Endothelial cell of umbilical vein (primary cell): ENCODE data around the gene RNF135.

Experiments used
- EZH2 ChIP-seq: IDR thresholded peaks from 2 replicates; pipeline ENCODE4 v1.6.1; 2012; ENCODE audit warnings: borderline replicate concordance, low read depth, mild to moderate bottlenecking, moderate library complexity, low read length, inconsistent platforms; ENCODE audit not compliant: severe bottlenecking
- FOS ChIP-seq: IDR thresholded peaks from 2 replicates; pipeline ENCODE4 v1.6.1; 2011; ENCODE audit warnings: mild to moderate bottlenecking, low read length, moderate library complexity, borderline replicate concordance; ENCODE audit not compliant: insufficient read depth
- GATA2 ChIP-seq: IDR thresholded peaks from 2 replicates; pipeline ENCODE4 v1.7.0; 2011; ENCODE audit warnings: low read depth, mild to moderate bottlenecking, moderate library complexity, mixed read lengths, low read length; ENCODE audit not compliant: insufficient read length, insufficient read depth
- JUN ChIP-seq: IDR thresholded peaks from 2 replicates; pipeline ENCODE4 v1.6.1; 2011; ENCODE audit warnings: borderline replicate concordance, low read depth; ENCODE audit not compliant: insufficient read length, insufficient read depth
- MYC ChIP-seq: IDR thresholded peaks from one replicate; pipeline ENCODE4 v1.6.1; 2011; ENCODE audit warnings: mild to moderate bottlenecking, low read depth, low read length
- POLR2A ChIP-seq: IDR thresholded peaks from 2 replicates; pipeline ENCODE4 v1.6.1; 2012; ENCODE audit warnings: low read depth, mild to moderate bottlenecking, control low read depth, low read length
- POLR2AphosphoS5 ChIP-seq: IDR thresholded peaks from 2 replicates; pipeline ENCODE4 v1.6.1; 2012; ENCODE audit warnings: low read depth, mild to moderate bottlenecking, control low read depth, low read length, moderate library complexity; ENCODE audit not compliant: insufficient read depth
- TF ChIP-seq, protein P1 (sequence below), 2 donors: IDR thresholded peaks; 1 replicate in 1 of 2; 2 replicates in 1 of 2; pipeline ENCODE4 v1.5.1; 2011; ENCODE audit warnings: low read length in 2 of 2, mild to moderate bottlenecking in 2 of 2, moderate library complexity in 2 of 2, control low read depth in 1 of 2, inconsistent platforms in 1 of 2, low read depth in 1 of 2; ENCODE audit not compliant: insufficient read depth in 1 of 2; ENCODE audit errors: extremely low read depth in 1 of 2
- TF ChIP-seq, protein P2 (sequence below): IDR thresholded peaks from 2 replicates; pipeline ENCODE4 v1.6.1; 2011; ENCODE audit not compliant: insufficient read depth, insufficient read length

DNA sequence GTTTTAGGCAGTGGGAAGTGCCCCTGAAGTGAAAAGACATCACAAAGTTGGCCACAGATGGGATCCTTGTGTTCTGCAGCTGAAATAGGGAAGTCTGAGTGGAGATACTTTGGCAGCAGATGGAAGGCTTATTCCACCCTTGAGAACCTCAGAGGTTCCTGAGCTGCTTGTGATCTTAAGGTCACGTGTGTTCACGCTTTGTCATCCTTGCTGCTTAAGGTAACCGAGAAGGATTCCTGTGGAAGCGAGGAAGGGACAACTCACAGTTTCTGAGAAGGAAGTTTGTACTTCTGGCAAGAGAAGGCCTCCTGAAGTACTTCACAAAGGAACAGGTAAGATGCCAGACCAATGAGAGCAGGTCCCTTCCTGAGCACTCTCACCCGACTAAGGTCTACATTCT lies 36.9 kb upstream of the RNF135 start:
- TF ChIP-seq MYC (no peak), JUN (no peak), GATA2 (no peak), POLR2AphosphoS5 (no peak), EZH2 (no peak), POLR2A (no peak), FOS (no peak)
- TF ChIP-seq, protein P1, sequence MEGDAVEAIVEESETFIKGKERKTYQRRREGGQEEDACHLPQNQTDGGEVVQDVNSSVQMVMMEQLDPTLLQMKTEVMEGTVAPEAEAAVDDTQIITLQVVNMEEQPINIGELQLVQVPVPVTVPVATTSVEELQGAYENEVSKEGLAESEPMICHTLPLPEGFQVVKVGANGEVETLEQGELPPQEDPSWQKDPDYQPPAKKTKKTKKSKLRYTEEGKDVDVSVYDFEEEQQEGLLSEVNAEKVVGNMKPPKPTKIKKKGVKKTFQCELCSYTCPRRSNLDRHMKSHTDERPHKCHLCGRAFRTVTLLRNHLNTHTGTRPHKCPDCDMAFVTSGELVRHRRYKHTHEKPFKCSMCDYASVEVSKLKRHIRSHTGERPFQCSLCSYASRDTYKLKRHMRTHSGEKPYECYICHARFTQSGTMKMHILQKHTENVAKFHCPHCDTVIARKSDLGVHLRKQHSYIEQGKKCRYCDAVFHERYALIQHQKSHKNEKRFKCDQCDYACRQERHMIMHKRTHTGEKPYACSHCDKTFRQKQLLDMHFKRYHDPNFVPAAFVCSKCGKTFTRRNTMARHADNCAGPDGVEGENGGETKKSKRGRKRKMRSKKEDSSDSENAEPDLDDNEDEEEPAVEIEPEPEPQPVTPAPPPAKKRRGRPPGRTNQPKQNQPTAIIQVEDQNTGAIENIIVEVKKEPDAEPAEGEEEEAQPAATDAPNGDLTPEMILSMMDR (IDR thresholded peaks at IDR 0.05; ENCODE audit: extremely low read depth in 1 of 2, insufficient read depth in 1 of 2, low read depth in 1 of 2, low read length in 2 of 2), result no peak
- TF ChIP-seq, protein P2, sequence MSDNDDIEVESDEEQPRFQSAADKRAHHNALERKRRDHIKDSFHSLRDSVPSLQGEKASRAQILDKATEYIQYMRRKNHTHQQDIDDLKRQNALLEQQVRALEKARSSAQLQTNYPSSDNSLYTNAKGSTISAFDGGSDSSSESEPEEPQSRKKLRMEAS, result no peak
